ENCODE results near the gene CR1. TPM values are rescaled to one million over a fixed set of nuclear protein-coding genes. Genes with fewer than 3 reads are reported as not detected.
"Not testable (repeated sequence)": the region's sequence is repeated elsewhere in the genome, so short reads cannot be mapped to it uniquely, and the experiment has no call there.

CR1 gene
- total RNA-seq, 1 experiment from 2014 or later: not detected

GRCh38 chr1:207494171-207494570 lies 1.8 kb upstream of the CR1 start:
- no peak for TF ChIP-seq TCF7L2 (IDR thresholded peaks at IDR 0.05; ENCODE audit: low read depth, low read length)
- no peak for TF ChIP-seq POLR2AphosphoS5 (IDR thresholded peaks at IDR 0.05; ENCODE audit: low read depth, low read length)
- TF ChIP-seq SIN3A (IDR thresholded peaks at IDR 0.05; ENCODE audit: borderline replicate concordance, insufficient read depth, low read depth, low read length): no peak
- Histone ChIP-seq H3K36me3 (ENCODE audit: control insufficient read depth, insufficient read depth, low read length) (no peaks in the 10 kb centered on the region), H3K4me3 (ENCODE audit: low read depth in 2 of 2, low read length in 2 of 2) (no peak overlapping the region), H3K4me1 (ENCODE audit: control insufficient read depth, insufficient read depth, low read length) (no peaks in the 10 kb centered on the region), H3K9me3 (ENCODE audit: control insufficient read depth, insufficient read depth, low read depth, low read length) (no peaks in the 10 kb centered on the region), H3K27ac (ENCODE audit: low read length) (no peak overlapping the region), H3K27me3 (ENCODE audit: control insufficient read depth, insufficient read depth, low read length) (peaks cover 12% of the 10 kb centered on the region)
- ChIA-PET POLR2A (no interaction called here), CTCF (no interaction called here)
- in situ Hi-C loops (cut with HindIII; ENCODE audit: low pct_unique_long_range_greater_than_20kb, low sequenced_read_pairs): no loop called here
- intact Hi-C loops (cut with micrococcal nuclease; ENCODE audit: unreplicated experiment): no loop called here
- BruUV-seq (replicated peaks): no TSS peak
- no peak for DNase-seq (ENCODE audit: low read depth, low spot score)
- no peak for ATAC-seq

DNA sequence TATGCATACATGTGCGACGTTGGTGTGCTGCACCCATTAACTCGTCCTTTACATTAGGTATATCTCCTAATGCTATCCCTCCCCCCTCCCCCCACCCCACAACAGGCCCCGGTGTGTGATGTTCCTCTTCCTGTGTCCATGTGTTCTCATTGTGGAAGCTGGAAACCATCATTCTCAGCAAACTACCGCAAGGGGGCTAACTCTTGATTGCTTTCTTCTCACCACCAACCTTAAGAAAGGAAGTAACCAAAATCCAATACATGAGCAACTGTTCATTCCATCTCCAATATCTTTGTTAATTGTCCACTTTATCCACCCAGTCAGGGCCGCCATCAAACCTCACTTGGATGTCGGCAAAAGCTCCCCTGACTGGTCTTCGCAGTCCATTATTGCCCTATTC lies 676 bp upstream of the CR1 start:
- H3K9me3 ChIP-seq (ENCODE audit: control insufficient read depth, insufficient read depth, low read depth, low read length); intact Hi-C loops (cut with micrococcal nuclease; ENCODE audit: unreplicated experiment); CTCF ChIA-PET; POLR2A ChIA-PET; BruUV-seq (replicated peaks); H3K4me3 ChIP-seq (ENCODE audit: low read depth in 2 of 2, low read length in 2 of 2); H3K36me3 ChIP-seq (ENCODE audit: control insufficient read depth, insufficient read depth, low read length); H3K4me1 ChIP-seq (ENCODE audit: control insufficient read depth, insufficient read depth, low read length); ATAC-seq; in situ Hi-C loops (cut with HindIII; ENCODE audit: low pct_unique_long_range_greater_than_20kb, low sequenced_read_pairs); H3K27ac ChIP-seq (ENCODE audit: low read length); DNase-seq (ENCODE audit: low read depth, low spot score): not testable (repeated sequence)
- H3K27me3 ChIP-seq (ENCODE audit: control insufficient read depth, insufficient read depth, low read length): peaks cover 12% of the 10 kb centered on the region

GRCh38 chr1:207497941-207498340 lies 2.0 kb downstream of the CR1 start:
- ATAC-seq (no peak), DNase-seq (ENCODE audit: low read depth, low spot score) (no peak)
- in situ Hi-C loops (cut with HindIII; ENCODE audit: low pct_unique_long_range_greater_than_20kb, low sequenced_read_pairs) (no loop called here), intact Hi-C loops (cut with micrococcal nuclease; ENCODE audit: unreplicated experiment) (no loop called here)
- Histone ChIP-seq H3K27ac (ENCODE audit: low read length) (no peak overlapping the region), H3K27me3 (ENCODE audit: control insufficient read depth, insufficient read depth, low read length) (peaks cover 25% of the 10 kb centered on the region), H3K9me3 (ENCODE audit: control insufficient read depth, insufficient read depth, low read depth, low read length) (no peaks in the 10 kb centered on the region), H3K4me3 (ENCODE audit: low read depth in 2 of 2, low read length in 2 of 2) (no peak overlapping the region), H3K4me1 (ENCODE audit: control insufficient read depth, insufficient read depth, low read length) (no peaks in the 10 kb centered on the region), H3K36me3 (ENCODE audit: control insufficient read depth, insufficient read depth, low read length) (no peaks in the 10 kb centered on the region)
- BruUV-seq (replicated peaks): no TSS peak
- TF ChIP-seq SIN3A (IDR thresholded peaks at IDR 0.05; ENCODE audit: borderline replicate concordance, insufficient read depth, low read depth, low read length) (no peak), CTCF (IDR thresholded peaks at IDR 0.05) (no peak), TCF7L2 (IDR thresholded peaks at IDR 0.05; ENCODE audit: low read depth, low read length) (no peak), POLR2AphosphoS5 (IDR thresholded peaks at IDR 0.05; ENCODE audit: low read depth, low read length) (no peak)
- TF ChIP-seq, protein P1, sequence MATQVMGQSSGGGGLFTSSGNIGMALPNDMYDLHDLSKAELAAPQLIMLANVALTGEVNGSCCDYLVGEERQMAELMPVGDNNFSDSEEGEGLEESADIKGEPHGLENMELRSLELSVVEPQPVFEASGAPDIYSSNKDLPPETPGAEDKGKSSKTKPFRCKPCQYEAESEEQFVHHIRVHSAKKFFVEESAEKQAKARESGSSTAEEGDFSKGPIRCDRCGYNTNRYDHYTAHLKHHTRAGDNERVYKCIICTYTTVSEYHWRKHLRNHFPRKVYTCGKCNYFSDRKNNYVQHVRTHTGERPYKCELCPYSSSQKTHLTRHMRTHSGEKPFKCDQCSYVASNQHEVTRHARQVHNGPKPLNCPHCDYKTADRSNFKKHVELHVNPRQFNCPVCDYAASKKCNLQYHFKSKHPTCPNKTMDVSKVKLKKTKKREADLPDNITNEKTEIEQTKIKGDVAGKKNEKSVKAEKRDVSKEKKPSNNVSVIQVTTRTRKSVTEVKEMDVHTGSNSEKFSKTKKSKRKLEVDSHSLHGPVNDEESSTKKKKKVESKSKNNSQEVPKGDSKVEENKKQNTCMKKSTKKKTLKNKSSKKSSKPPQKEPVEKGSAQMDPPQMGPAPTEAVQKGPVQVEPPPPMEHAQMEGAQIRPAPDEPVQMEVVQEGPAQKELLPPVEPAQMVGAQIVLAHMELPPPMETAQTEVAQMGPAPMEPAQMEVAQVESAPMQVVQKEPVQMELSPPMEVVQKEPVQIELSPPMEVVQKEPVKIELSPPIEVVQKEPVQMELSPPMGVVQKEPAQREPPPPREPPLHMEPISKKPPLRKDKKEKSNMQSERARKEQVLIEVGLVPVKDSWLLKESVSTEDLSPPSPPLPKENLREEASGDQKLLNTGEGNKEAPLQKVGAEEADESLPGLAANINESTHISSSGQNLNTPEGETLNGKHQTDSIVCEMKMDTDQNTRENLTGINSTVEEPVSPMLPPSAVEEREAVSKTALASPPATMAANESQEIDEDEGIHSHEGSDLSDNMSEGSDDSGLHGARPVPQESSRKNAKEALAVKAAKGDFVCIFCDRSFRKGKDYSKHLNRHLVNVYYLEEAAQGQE (IDR thresholded peaks at IDR 0.05; ENCODE audit: insufficient read depth in 1 of 2, low read depth in 2 of 2, low read length in 1 of 2): no peak
- ChIA-PET POLR2A (no interaction called here), CTCF (no interaction called here)
